Lung (tissue), 12 donors: ENCODE results near the gene PPIL1. TPM values are rescaled to one million over a fixed set of nuclear protein-coding genes. Genes with fewer than 3 reads are reported as not detected.

Experiments
- ATAC-seq: fragments of 200-7000 bp; cut with Tn5 transposase; one replicate; pipeline ENCODE4 v1.9.1; 2020; ENCODE audit warnings: moderate number of reproducible peaks; ENCODE audit not compliant: insufficient read depth, low FRiP score
- DNase-seq, 3 donors: peaks; one replicate each; pipeline ENCODE4 v3.0.0-alpha.2; 2013 to 2017
- H3K27ac ChIP-seq, 2 donors: one replicate each; pipeline ENCODE4 v1.5.1; 2013; ENCODE audit warnings: mild to moderate bottlenecking in 2 of 2, moderate library complexity in 2 of 2, control low read depth in 1 of 2, inconsistent platforms in 1 of 2, low read depth in 1 of 2, low read length in 1 of 2
- H3K27me3 ChIP-seq, 3 donors: one replicate each; pipeline ENCODE4 v1.5.1; 2013; ENCODE audit warnings: low read length in 2 of 3; ENCODE audit not compliant: control insufficient read depth in 3 of 3, insufficient read depth in 3 of 3
- H3K36me3 ChIP-seq, 4 donors: one replicate each; pipeline ENCODE4 v1.5.1; 2013; ENCODE audit warnings: low read length in 4 of 4, mild to moderate bottlenecking in 1 of 4, moderate library complexity in 1 of 4; ENCODE audit not compliant: control insufficient read depth in 4 of 4, insufficient read depth in 4 of 4
- H3K4me1 ChIP-seq, 5 donors: one replicate each; pipeline ENCODE4 v1.5.1; 2013; ENCODE audit warnings: low read length in 5 of 5, mild to moderate bottlenecking in 2 of 5, moderate library complexity in 1 of 5; ENCODE audit not compliant: control insufficient read depth in 5 of 5, insufficient read depth in 5 of 5
- H3K4me3 ChIP-seq: one replicate; pipeline ENCODE4 v1.5.1; 2013; ENCODE audit warnings: mild to moderate bottlenecking, control low read depth, moderate library complexity
- H3K9ac ChIP-seq, 2 donors: one replicate each; pipeline ENCODE4 v1.5.1; 2013; ENCODE audit warnings: low read length in 2 of 2, control low read depth in 1 of 2; ENCODE audit not compliant: insufficient read depth in 1 of 2
- H3K9me3 ChIP-seq, 4 donors: one replicate each; pipeline ENCODE4 v1.5.1; 2013; ENCODE audit warnings: low read length in 3 of 4, mild to moderate bottlenecking in 1 of 4, moderate library complexity in 1 of 4; ENCODE audit not compliant: control insufficient read depth in 4 of 4, insufficient read depth in 3 of 4
- WGBS, 2 donors: extraction: QIAGEN DNeasy Blood & Tissue Kit; methylation state at CpG; one replicate each; pipeline ENCODE4 v1.1.7; 2013; 5-methylcytosine and 5-hydroxymethylcytosine counted together
- polyA plus RNA-seq, 2 donors: library from polyadenylated mRNA; stranded (reverse); fragments of 200-250 nt; gene quantifications; one replicate each; pipeline ENCODE4 v1.2.1, GENCODE V29; 2013
- total RNA-seq, 2 donors: library from RNA; depleted of rRNA in 1 of 2; stranded (reverse); fragments of >200 nt in 1 of 2; gene quantifications; one replicate each; pipeline ENCODE4 v1.2.1, GENCODE V29; 2014 to 2021
- TF ChIP-seq, protein P1 (sequence below): IDR thresholded peaks from 2 replicates; pipeline ENCODE4 v1.5.1; 2012; ENCODE audit warnings: mild to moderate bottlenecking; ENCODE audit errors: control extremely low read depth, extremely low read depth
- donor health status: control.
- donor health status: control.
- donor health status: Bipolar disorder and iron deficiency.
- donor health status: healthy.
- donor health status: DM: yes; HTN: yes; CAD: no.

The PPIL1 gene
- total and polyA plus RNA-seq, 4 donors, result 12.3 to 30.2 (median 20.1) TPM

GRCh38 chr6:36817847-36818246 lies 56.8 kb downstream of the PPIL1 start:
- 93 to 97% methylated on average over 3 of the region's 3 CpGs for WGBS, 2 donors
- Histone ChIP-seq H3K27me3 (no peaks in the 10 kb centered on the region), H3K36me3 (no peaks in the 10 kb centered on the region), H3K4me3 (no peak overlapping the region), H3K9me3 (no peaks in the 10 kb centered on the region), H3K9ac (no peak overlapping the region), H3K27ac (no peak overlapping the region), H3K4me1 (no peaks in the 10 kb centered on the region)
- no peak for DNase-seq
- ATAC-seq, result no peak
- TF ChIP-seq, protein P1, sequence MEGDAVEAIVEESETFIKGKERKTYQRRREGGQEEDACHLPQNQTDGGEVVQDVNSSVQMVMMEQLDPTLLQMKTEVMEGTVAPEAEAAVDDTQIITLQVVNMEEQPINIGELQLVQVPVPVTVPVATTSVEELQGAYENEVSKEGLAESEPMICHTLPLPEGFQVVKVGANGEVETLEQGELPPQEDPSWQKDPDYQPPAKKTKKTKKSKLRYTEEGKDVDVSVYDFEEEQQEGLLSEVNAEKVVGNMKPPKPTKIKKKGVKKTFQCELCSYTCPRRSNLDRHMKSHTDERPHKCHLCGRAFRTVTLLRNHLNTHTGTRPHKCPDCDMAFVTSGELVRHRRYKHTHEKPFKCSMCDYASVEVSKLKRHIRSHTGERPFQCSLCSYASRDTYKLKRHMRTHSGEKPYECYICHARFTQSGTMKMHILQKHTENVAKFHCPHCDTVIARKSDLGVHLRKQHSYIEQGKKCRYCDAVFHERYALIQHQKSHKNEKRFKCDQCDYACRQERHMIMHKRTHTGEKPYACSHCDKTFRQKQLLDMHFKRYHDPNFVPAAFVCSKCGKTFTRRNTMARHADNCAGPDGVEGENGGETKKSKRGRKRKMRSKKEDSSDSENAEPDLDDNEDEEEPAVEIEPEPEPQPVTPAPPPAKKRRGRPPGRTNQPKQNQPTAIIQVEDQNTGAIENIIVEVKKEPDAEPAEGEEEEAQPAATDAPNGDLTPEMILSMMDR, result no peak

DNA sequence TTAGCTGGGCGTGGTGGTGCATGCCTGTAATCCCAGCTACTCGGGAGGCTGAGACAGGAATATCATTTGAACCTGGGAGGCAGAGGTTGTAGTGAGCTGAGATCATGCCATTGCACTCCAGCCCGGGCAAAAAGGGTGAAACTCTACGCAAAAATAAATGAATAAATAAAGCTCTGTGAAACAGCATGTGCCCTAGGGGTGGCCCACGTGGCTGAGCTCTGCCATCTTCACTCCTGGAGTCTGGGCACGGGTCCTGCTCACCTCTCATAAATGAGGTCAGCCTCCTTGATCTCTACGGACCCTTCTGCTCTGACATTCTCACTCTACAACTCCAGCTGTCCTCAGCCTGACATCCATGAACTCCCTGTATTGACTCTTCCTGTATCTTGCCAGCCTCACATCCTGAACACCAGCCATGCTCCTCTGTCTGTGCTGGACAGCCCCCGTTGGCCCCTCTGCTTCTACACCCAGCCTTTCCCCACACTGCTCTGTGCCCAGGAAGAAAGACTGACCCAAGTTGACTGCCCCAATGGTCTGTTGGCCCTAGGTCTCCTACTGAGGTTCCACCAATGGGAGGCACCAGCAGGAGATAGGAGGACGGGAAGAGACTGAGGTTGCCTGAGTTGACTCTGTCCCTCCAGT lies 57.3 kb downstream of the PPIL1 start:
- WGBS, 2 donors, result 93 to 98% methylated on average over 9 of the region's 9 CpGs
- H3K36me3 ChIP-seq, result no peaks in the 10 kb centered on the region
- no peaks in the 10 kb centered on the region for H3K9me3 ChIP-seq
- ATAC-seq (no peak), DNase-seq (no peak)
- no peak overlapping the region for H3K9ac ChIP-seq
- H3K27me3 ChIP-seq, result no peaks in the 10 kb centered on the region
- H3K4me1 ChIP-seq, result no peaks in the 10 kb centered on the region
- TF ChIP-seq, protein P1, result no peak
- no peak overlapping the region for H3K27ac ChIP-seq
- no peak overlapping the region for H3K4me3 ChIP-seq

DNA sequence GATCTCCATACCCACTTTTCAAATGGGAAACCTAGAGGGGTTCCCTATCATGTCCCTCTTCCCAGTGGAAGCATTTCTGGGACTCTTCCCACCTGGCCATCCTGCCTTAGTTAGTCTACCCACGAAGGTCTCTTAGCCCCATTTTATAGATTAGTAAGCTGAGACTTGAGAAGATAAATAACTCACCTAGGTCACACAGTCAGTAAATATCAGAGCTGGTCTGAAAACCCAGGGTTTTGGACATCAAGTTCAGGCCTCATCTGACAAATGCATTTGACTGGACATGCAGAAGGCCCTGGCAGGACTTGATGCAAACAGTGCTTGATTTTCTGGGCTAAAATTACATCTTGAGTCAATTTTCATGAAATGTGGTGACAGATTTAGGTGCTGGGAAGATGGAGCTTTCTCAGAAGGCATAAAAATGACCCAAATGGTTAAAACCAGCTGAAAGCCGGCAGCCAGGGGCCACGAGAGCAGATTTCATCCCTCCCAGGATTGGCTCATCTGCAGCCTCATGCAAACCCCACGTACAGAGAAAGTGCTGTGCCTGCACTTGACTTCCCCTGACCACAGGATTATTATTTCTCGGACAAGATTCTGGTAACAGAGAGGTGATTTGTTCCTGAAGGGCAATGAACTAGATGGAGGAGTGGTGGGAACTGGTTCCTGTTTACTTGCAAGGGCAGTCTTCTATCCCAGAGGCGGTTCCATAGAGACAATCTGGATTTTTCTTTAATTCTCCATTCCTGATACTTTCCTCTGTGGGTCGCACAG lies 58.5 kb downstream of the PPIL1 start:
- 76 to 89% methylated on average over 7 of the region's 7 CpGs for WGBS, 2 donors
- H3K27me3 ChIP-seq, result no peaks in the 10 kb centered on the region
- no peaks in the 10 kb centered on the region for H3K9me3 ChIP-seq
- no peak for DNase-seq
- TF ChIP-seq, protein P1, result no peak
- no peaks in the 10 kb centered on the region for H3K4me1 ChIP-seq
- H3K36me3 ChIP-seq, result no peaks in the 10 kb centered on the region
- H3K9ac ChIP-seq, result no peak overlapping the region
- H3K4me3 ChIP-seq, result no peak overlapping the region
- no peak for ATAC-seq
- H3K27ac ChIP-seq, result no peak overlapping the region
